NB4 (cell line): Measurements from ENCODE around the gene ACO2.
"Not testable (repeated sequence)": the region's sequence is repeated elsewhere in the genome, so short reads cannot be mapped to it uniquely, and the experiment has no call there.

Experiments used
- DNase-seq: peaks from one replicate; pipeline ENCODE4 v3.0.0; 2010; ENCODE audit warnings: low read depth
- H3K4me3 ChIP-seq: one replicate; pipeline ENCODE4 v1.5.1; 2011; ENCODE audit warnings: mild to moderate bottlenecking, low read depth, low read length, moderate library complexity
- MYC ChIP-seq: IDR thresholded peaks from 2 replicates; pipeline ENCODE4 v1.6.1; 2011; ENCODE audit warnings: low read depth, low read length
- POLR2A ChIP-seq: IDR thresholded peaks from 2 replicates; pipeline ENCODE4 v1.6.1; 2011; ENCODE audit warnings: mild to moderate bottlenecking; ENCODE audit not compliant: insufficient read length; ENCODE audit errors: extremely low read depth
- TF ChIP-seq, protein P1 (sequence below): IDR thresholded peaks from one replicate; pipeline ENCODE4 v1.5.1; 2012; ENCODE audit warnings: low read depth, low read length
- TF ChIP-seq, protein P2 (sequence below): IDR thresholded peaks from 2 replicates; pipeline ENCODE4 v1.6.1; 2011; ENCODE audit warnings: low read depth, low read length

Gene ACO2

DNA sequence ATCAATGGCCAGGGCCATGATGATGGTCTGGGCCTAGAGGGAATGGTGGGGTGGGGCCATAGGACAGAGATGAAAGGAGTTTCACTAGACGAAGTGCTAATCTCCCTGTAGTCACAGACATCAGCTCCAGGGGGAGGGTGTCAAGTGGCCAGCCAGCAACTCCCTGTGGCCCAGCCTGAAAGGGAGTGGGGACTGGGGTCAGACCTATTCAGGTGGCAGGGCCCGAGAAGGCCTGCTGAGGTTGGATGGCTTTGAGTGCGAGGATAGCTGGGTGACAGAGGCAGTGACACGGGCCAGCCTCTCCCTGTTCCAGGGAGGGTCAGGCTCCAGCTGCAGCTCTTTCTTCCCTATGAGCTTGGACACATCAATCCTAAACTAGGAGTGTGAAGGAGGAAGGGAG lies 33.4 kb upstream of the ACO2 start:
- DNase-seq = no peak
- TF ChIP-seq, protein P1, sequence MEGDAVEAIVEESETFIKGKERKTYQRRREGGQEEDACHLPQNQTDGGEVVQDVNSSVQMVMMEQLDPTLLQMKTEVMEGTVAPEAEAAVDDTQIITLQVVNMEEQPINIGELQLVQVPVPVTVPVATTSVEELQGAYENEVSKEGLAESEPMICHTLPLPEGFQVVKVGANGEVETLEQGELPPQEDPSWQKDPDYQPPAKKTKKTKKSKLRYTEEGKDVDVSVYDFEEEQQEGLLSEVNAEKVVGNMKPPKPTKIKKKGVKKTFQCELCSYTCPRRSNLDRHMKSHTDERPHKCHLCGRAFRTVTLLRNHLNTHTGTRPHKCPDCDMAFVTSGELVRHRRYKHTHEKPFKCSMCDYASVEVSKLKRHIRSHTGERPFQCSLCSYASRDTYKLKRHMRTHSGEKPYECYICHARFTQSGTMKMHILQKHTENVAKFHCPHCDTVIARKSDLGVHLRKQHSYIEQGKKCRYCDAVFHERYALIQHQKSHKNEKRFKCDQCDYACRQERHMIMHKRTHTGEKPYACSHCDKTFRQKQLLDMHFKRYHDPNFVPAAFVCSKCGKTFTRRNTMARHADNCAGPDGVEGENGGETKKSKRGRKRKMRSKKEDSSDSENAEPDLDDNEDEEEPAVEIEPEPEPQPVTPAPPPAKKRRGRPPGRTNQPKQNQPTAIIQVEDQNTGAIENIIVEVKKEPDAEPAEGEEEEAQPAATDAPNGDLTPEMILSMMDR = no peak
- TF ChIP-seq, protein P2, sequence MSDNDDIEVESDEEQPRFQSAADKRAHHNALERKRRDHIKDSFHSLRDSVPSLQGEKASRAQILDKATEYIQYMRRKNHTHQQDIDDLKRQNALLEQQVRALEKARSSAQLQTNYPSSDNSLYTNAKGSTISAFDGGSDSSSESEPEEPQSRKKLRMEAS = no peak
- no peak for TF ChIP-seq MYC
- TF ChIP-seq POLR2A = no peak
- no peak overlapping the region for H3K4me3 ChIP-seq

DNA sequence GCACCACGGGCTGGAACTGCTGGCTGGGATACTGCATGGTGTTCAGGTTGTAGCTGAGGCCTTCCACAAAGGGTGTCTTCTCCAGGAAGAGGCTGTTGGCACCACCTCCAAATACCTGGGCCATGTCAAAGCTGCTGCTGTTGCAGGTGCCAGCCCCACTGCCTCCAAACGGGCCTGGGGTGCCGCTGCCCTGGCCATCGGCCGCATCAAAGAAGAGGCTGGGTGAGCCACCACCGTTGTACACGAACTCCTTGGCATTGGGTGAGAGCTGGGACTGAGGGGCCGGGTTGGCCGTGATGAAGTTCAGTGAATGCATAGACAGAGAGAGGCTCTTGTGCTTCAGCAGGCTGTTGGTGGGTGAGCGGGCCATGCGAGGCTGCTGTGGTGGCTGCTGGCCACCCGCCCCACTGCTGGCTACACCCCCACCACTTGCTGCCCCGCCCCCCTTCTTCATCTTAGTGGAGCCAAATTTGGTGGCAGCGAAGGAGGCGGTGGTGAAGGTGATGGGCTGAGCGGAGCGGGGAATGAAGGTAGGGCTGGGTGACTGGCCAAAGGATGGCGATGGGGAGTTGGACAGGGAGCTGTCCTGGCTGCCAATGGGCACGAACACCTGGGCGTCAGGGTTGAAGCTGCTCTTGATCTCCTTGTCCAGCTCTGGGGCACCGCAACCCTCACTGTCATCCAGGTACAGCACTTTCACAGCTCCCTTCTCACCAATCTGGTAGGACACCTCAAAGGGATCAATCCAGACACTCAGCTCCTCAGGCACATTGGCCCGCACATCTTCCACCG lies 32.4 kb upstream of the ACO2 start:
- TF ChIP-seq MYC (no peak), POLR2A (no peak)
- DNase-seq = no peak
- no peak overlapping the region for H3K4me3 ChIP-seq

DNA sequence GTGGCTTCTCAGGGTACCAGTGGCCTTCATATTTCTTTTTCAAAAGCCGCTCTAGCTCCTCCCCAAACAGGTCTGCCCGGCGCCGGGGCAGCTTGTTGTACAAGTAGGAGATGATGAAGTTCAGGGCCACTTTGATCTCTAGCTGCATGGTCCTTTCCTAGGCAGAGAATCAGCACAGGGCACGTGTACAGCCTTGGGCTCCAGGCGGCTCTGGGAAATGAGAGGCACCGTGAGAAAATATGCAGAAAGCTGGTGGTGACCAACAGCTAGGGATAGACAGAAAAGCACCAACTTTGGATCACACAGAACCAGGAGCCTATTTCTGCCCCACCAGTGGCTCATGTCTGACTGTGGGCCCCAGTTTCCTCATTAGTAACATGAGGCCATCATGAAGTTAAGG lies 31.7 kb upstream of the ACO2 start:
- H3K4me3 ChIP-seq = no peak overlapping the region
- DNase-seq = no peak
- TF ChIP-seq, protein P1 = no peak
- no peak for TF ChIP-seq MYC
- no peak for TF ChIP-seq POLR2A

DNA sequence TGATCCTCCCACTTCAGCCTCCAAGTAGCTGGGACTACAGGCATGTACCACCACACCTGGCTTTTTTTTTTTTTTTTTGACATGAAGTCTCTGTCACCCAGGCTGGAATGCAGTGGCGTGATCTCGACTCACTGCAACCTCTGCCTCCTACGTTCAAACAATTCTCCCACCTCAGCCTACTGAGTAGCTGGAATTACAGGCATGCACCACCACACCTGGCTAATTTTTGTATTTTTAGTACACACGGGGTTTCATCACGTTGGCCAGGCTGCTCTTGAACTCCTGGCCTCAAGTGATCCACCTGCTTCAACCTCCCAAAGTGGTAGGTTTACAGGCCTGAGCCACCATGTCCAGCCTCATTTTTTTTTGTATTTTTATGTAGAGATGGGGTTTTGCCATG lies 28.4 kb upstream of the ACO2 start:
- DNase-seq, H3K4me3 ChIP-seq: not testable (repeated sequence)

DNA sequence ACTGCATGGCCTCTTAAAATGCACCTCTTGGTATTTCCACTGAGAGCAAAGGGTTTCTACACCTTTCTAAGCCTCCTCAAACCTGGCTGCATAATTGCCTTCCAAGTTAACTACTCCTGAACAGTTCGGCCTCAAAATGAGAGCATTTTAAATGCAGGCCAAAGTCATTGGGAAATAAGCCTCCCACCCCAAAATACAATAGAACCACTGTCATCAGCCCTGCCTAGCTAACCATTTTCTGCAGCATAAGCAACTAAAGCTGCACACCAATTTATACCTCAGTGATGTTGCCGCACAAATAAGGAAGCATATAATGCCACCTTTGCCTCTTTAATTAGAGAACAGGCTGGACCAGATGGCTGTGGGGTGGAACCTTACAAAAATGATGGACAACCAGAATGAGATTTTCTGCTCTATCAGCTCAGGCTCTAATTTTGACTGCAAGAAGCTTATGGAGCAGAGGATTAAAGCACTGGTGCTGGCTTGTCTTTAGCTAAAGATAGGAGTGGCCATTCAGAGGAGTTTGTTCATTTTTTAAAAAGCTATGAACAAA lies 26.6 kb upstream of the ACO2 start:
- TF ChIP-seq POLR2A (no peak), MYC (no peak)
- TF ChIP-seq, protein P1 = no peak
- TF ChIP-seq, protein P2 = no peak
- DNase-seq = no peak
- H3K4me3 ChIP-seq = no peak overlapping the region

DNA sequence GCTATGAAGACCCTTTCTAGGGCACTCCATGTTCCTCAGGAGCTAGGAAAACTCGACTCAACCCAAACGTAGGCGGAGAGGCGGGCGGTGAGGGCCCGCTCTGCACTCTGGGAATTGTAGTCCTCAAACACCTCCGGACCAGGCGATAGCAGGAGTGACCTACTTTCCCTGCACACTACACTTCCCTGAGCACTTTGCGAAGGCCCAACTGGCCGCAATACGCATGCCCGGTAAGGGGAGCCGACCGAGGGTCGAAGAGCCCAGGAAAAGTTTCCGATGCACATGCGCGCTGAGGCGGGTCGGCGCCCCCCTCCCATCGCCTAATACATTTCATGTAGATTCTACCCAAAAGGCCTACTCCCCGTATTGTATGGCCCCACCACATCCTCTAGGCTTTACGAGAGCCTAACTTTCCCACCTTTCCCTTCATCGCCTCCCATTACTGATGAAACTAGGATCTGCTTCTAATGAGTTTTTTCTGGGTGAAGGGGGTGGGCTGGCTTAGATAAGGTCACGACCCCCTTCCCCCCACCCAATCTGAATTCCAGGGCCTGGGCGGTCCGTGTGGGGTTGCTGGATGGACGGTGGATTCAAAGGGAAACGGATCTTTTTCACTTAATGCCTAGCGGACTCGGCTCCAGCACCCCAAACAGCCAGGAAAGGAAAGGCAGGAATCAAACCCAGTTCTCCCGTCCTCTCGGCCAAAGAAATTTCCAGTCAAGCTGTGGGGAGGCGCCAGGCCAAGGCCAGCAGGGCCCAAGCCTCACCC lies 24.4 kb upstream of the ACO2 start:
- no peak for TF ChIP-seq MYC
- no peak for TF ChIP-seq POLR2A
- TF ChIP-seq, protein P1 = no peak
- TF ChIP-seq, protein P2 = no peak
- H3K4me3 ChIP-seq = peak overlapping the region; percentile 86
- peak; percentile 64 for DNase-seq
